ENCODE results near the gene SFTPA1. TPM values are rescaled to one million over a fixed set of nuclear protein-coding genes. Genes with fewer than 3 reads are reported as not detected.
"Not testable (repeated sequence)": the region's sequence is repeated elsewhere in the genome, so short reads cannot be mapped to it uniquely, and the experiment has no call there.

The SFTPA1 gene
- total and polyA plus RNA-seq, 7 experiments from 2014 or later, result not detected

GRCh38 chr10:79608505-79609375, 2.0 kb upstream of the SFTPA1 start:
- intact Hi-C loops (cut with micrococcal nuclease), result loop anchor here in 1 of 2 donors (1.0 kb wide), 2 partner anchors 46 to 71 kb away; no protein-coding TSS in a partner anchor
- no peaks in the 10 kb centered on the region for H3K4me1 Mint-ChIP-seq
- no peak overlapping the region for H3K27ac ChIP-seq (ENCODE audit: low read depth, low read length)
- no peak overlapping the region for H3K27ac Mint-ChIP-seq
- H3K9me3 ChIP-seq (ENCODE audit: control insufficient read depth in 2 of 3, low read length in 3 of 3), result no peaks in the 10 kb centered on the region
- H3K4me3 Mint-ChIP-seq, result no peak overlapping the region
- H3K36me3 Mint-ChIP-seq, result no peaks in the 10 kb centered on the region
- H3K9me3 Mint-ChIP-seq, result peaks cover 0 to under 1% (median 0%) of the 10 kb centered on the region in 11 donors
- H3K36me3 ChIP-seq (ENCODE audit: control insufficient read depth in 2 of 3, insufficient read depth in 3 of 3, low read length in 3 of 3), result no peaks in the 10 kb centered on the region
- H3K4me3 ChIP-seq (ENCODE audit: low read length), result no peak overlapping the region
- H3K4me1 ChIP-seq (ENCODE audit: control insufficient read depth in 2 of 2, insufficient read depth in 2 of 2, low read length in 2 of 2), result no peaks in the 10 kb centered on the region
- peak in 6 of 9 donors; percentile 7 to 51 (median 15) for DNase-seq
- H3K27me3 ChIP-seq (ENCODE audit: control insufficient read depth in 2 of 2, insufficient read depth in 2 of 2, low read length in 2 of 2), result no peaks in the 10 kb centered on the region
- POLR2A ChIA-PET, result no interaction called here
- peaks cover 4 to 12% (median 7%) of the 10 kb centered on the region in 5 donors for H3K27me3 Mint-ChIP-seq
- peak; percentile 38 for ATAC-seq
- CTCF ChIA-PET, result no interaction called here

GRCh38 chr10:79611193-79611976, 646 bp downstream of the SFTPA1 start:
- H3K4me3 Mint-ChIP-seq; H3K4me3 ChIP-seq (ENCODE audit: low read length); CTCF ChIA-PET; H3K27ac ChIP-seq (ENCODE audit: low read depth, low read length); ATAC-seq; H3K4me1 Mint-ChIP-seq; H3K4me1 ChIP-seq (ENCODE audit: control insufficient read depth in 2 of 2, insufficient read depth in 2 of 2, low read length in 2 of 2); POLR2A ChIA-PET; H3K27ac Mint-ChIP-seq; H3K36me3 ChIP-seq (ENCODE audit: control insufficient read depth in 2 of 3, insufficient read depth in 3 of 3, low read length in 3 of 3); intact Hi-C loops (cut with micrococcal nuclease); H3K36me3 Mint-ChIP-seq; H3K9me3 ChIP-seq (ENCODE audit: control insufficient read depth in 2 of 3, low read length in 3 of 3); H3K9me3 Mint-ChIP-seq; H3K27me3 ChIP-seq (ENCODE audit: control insufficient read depth in 2 of 2, insufficient read depth in 2 of 2, low read length in 2 of 2); DNase-seq: not testable (repeated sequence)
- H3K27me3 Mint-ChIP-seq, result peaks cover 4 to 17% (median 7%) of the 10 kb centered on the region in 5 donors

GRCh38 chr10:79615577-79615976, 4.8 kb downstream of the SFTPA1 start:
- Mint-ChIP-seq H3K4me1 (no peaks in the 10 kb centered on the region), H3K36me3 (no peaks in the 10 kb centered on the region), H3K9me3 (peaks cover 0 to 20% (median 0%) of the 10 kb centered on the region in 11 donors), H3K27me3 (peaks cover 3 to 34% (median 4%) of the 10 kb centered on the region in 5 donors), H3K4me3 (no peak overlapping the region), H3K27ac (no peak overlapping the region)
- no peaks in the 10 kb centered on the region for H3K9me3 ChIP-seq (ENCODE audit: control insufficient read depth in 2 of 3, low read length in 3 of 3)
- DNase-seq (no peak), ATAC-seq (no peak)
- no peaks in the 10 kb centered on the region for H3K27me3 ChIP-seq (ENCODE audit: control insufficient read depth in 2 of 2, insufficient read depth in 2 of 2, low read length in 2 of 2)
- ChIA-PET CTCF (no interaction called here), POLR2A (no interaction called here)
- H3K27ac ChIP-seq (ENCODE audit: low read depth, low read length), result no peak overlapping the region
- H3K4me3 ChIP-seq (ENCODE audit: low read length), result no peak overlapping the region
- H3K4me1 ChIP-seq (ENCODE audit: control insufficient read depth in 2 of 2, insufficient read depth in 2 of 2, low read length in 2 of 2), result no peaks in the 10 kb centered on the region
- intact Hi-C loops (cut with micrococcal nuclease), result no loop called here
- no peaks in the 10 kb centered on the region for H3K36me3 ChIP-seq (ENCODE audit: control insufficient read depth in 2 of 3, insufficient read depth in 3 of 3, low read length in 3 of 3)

- ATAC-seq (no peak), DNase-seq (no peak)
- ChIA-PET POLR2A (no interaction called here), CTCF (no interaction called here)
- intact Hi-C loops (cut with micrococcal nuclease), result no loop called here
- no peaks in the 10 kb centered on the region for H3K4me1 ChIP-seq (ENCODE audit: control insufficient read depth in 2 of 2, insufficient read depth in 2 of 2, low read length in 2 of 2)
- H3K27ac ChIP-seq (ENCODE audit: low read depth, low read length), result no peak overlapping the region
- no peaks in the 10 kb centered on the region for H3K27me3 ChIP-seq (ENCODE audit: control insufficient read depth in 2 of 2, insufficient read depth in 2 of 2, low read length in 2 of 2)
- Mint-ChIP-seq H3K27ac (no peak overlapping the region), H3K4me3 (no peak overlapping the region), H3K9me3 (peaks cover 0 to 20% (median 0%) of the 10 kb centered on the region in 11 donors), H3K27me3 (peaks cover 3 to 34% (median 4%) of the 10 kb centered on the region in 5 donors), H3K4me1 (no peaks in the 10 kb centered on the region), H3K36me3 (no peaks in the 10 kb centered on the region)
- no peaks in the 10 kb centered on the region for H3K36me3 ChIP-seq (ENCODE audit: control insufficient read depth in 2 of 3, insufficient read depth in 3 of 3, low read length in 3 of 3)
- no peaks in the 10 kb centered on the region for H3K9me3 ChIP-seq (ENCODE audit: control insufficient read depth in 2 of 3, low read length in 3 of 3)
- no peak overlapping the region for H3K4me3 ChIP-seq (ENCODE audit: low read length)
Measured at GRCh38 chr10:79616164-79616563, 5.4 kb downstream of the SFTPA1 start.

- H3K27me3 ChIP-seq (ENCODE audit: control insufficient read depth in 2 of 2, insufficient read depth in 2 of 2, low read length in 2 of 2); H3K27ac Mint-ChIP-seq; H3K27ac ChIP-seq (ENCODE audit: low read depth, low read length); H3K36me3 Mint-ChIP-seq; H3K4me1 ChIP-seq (ENCODE audit: control insufficient read depth in 2 of 2, insufficient read depth in 2 of 2, low read length in 2 of 2); H3K4me3 Mint-ChIP-seq; DNase-seq; H3K4me3 ChIP-seq (ENCODE audit: low read length); H3K9me3 ChIP-seq (ENCODE audit: control insufficient read depth in 2 of 3, low read length in 3 of 3); CTCF ChIA-PET; H3K4me1 Mint-ChIP-seq; intact Hi-C loops (cut with micrococcal nuclease); ATAC-seq; POLR2A ChIA-PET; H3K36me3 ChIP-seq (ENCODE audit: control insufficient read depth in 2 of 3, insufficient read depth in 3 of 3, low read length in 3 of 3): not testable (repeated sequence)
- peaks cover 0 to 57% (median 13%) of the 10 kb centered on the region in 11 donors for H3K9me3 Mint-ChIP-seq
- peaks cover 15 to 44% (median 28%) of the 10 kb centered on the region in 5 donors for H3K27me3 Mint-ChIP-seq
Measured at GRCh38 chr10:79623663-79624062, 12.9 kb downstream of the SFTPA1 start.

- Mint-ChIP-seq H3K4me3 (no peak overlapping the region), H3K36me3 (peaks cover 0 to 4% (median 0%) of the 10 kb centered on the region in 5 donors), H3K9me3 (peaks cover 0 to 41% (median 12%) of the 10 kb centered on the region in 11 donors), H3K27ac (no peak overlapping the region), H3K27me3 (peaks cover 19 to 47% (median 32%) of the 10 kb centered on the region in 5 donors), H3K4me1 (no peaks in the 10 kb centered on the region)
- Histone ChIP-seq H3K4me3 (ENCODE audit: low read length) (no peak overlapping the region), H3K4me1 (ENCODE audit: control insufficient read depth in 2 of 2, insufficient read depth in 2 of 2, low read length in 2 of 2) (no peaks in the 10 kb centered on the region), H3K27ac (ENCODE audit: low read depth, low read length) (no peak overlapping the region), H3K27me3 (ENCODE audit: control insufficient read depth in 2 of 2, insufficient read depth in 2 of 2, low read length in 2 of 2) (no peaks in the 10 kb centered on the region), H3K36me3 (ENCODE audit: control insufficient read depth in 2 of 3, insufficient read depth in 3 of 3, low read length in 3 of 3) (no peaks in the 10 kb centered on the region), H3K9me3 (ENCODE audit: control insufficient read depth in 2 of 3, low read length in 3 of 3) (peaks cover 0 to 3% (median 0%) of the 10 kb centered on the region in 3 experiments)
- intact Hi-C loops (cut with micrococcal nuclease), result no loop called here
- ATAC-seq (no peak), DNase-seq (no peak)
- CTCF ChIA-PET, result no interaction called here
- POLR2A ChIA-PET, result no interaction called here
Measured at GRCh38 chr10:79627075-79627474, 16.3 kb downstream of the SFTPA1 start.

Data from naive thymus-derived CD4-positive, alpha-beta T cell (primary cell).